ENCODE data around the gene MYLK. TPM values are rescaled to one million over a fixed set of nuclear protein-coding genes. Genes with fewer than 3 reads are reported as not detected.
"Not testable (repeated sequence)": the region's sequence is repeated elsewhere in the genome, so short reads cannot be mapped to it uniquely, and the experiment has no call there.

Gene MYLK
- polyA plus RNA-seq, 1 donor = 296 TPM

DNA sequence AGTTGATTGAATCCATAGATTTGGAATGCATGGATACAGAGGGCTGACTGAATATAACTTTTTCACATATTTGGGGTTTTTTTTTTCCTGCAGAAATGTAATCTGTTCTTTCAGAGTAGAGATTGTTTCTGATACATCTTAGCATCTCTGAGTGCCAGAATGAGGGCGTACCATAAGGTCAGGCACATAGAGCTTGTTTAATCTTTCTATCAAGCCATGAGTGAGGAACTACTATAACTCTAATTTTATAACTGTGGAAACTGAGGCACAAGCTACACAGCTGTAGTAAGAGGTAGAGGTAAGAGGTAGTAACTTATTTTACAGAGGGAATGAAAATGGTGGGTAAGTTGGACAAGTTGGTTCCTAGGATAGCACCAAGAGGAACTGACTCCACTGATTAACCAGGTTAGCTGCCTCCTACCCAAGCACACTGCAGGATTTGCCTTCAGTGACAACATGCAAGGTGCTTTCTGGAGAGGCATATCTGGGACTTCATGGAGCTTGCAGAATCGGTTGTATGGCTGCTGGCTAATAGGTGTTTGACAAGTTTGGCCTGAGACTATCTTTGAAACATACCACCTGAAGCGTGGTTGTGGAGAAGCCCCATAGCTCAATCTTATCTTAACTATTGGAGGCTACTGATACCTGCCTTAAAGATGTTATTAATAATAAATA is 275.7 kb downstream of the MYLK start:
- no CpG with 5 or more reads among the region's 3 CpGs for WGBS (ENCODE audit: insufficient coverage, low lambda C conversion rate)
- no peaks in the 10 kb centered on the region for H3K9me3 ChIP-seq (ENCODE audit: control insufficient read depth, low read depth, low read length)
- no peak overlapping the region for H3K4me3 ChIP-seq (ENCODE audit: low read length)
- H3K4me1 ChIP-seq (ENCODE audit: control insufficient read depth, insufficient read depth, low read length) = peaks cover 14% of the 10 kb centered on the region
- H3K27me3 ChIP-seq (ENCODE audit: control insufficient read depth, insufficient read depth, low read length) = no peaks in the 10 kb centered on the region
- no peak overlapping the region for H3K27ac ChIP-seq (ENCODE audit: low read length)
- peaks cover 3% of the 10 kb centered on the region for H3K36me3 ChIP-seq (ENCODE audit: control insufficient read depth, insufficient read depth, low read length)
- DNase-seq = peak in 1 of 2 donors; percentile 31

DNA sequence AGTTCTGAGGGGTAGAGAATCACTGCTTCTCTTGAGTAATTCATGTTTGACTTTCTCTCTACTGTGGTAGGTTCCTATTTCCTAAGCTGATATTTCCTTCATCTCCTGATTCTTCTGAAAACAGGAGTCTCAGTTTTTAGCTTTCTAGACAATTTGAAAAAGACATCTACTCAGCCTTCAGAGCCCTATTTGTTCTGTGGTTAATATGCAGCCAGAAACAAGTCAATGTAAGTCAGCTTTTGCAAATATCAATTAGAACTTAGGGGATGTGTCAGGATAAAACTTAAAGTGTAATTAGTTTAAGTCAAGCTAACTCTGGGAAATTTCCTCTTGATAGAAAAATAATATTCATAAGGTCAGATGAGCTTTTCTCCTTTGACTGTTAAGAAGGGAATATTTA is 277.6 kb downstream of the MYLK start:
- peak overlapping the region; percentile 58 for H3K27ac ChIP-seq (ENCODE audit: low read length)
- no peaks in the 10 kb centered on the region for H3K9me3 ChIP-seq (ENCODE audit: control insufficient read depth, low read depth, low read length)
- peaks cover 3% of the 10 kb centered on the region for H3K36me3 ChIP-seq (ENCODE audit: control insufficient read depth, insufficient read depth, low read length)
- peaks cover 14% of the 10 kb centered on the region for H3K4me1 ChIP-seq (ENCODE audit: control insufficient read depth, insufficient read depth, low read length)
- DNase-seq = no peak
- H3K4me3 ChIP-seq (ENCODE audit: low read length) = no peak overlapping the region
- no peaks in the 10 kb centered on the region for H3K27me3 ChIP-seq (ENCODE audit: control insufficient read depth, insufficient read depth, low read length)

- Histone ChIP-seq H3K4me1 (ENCODE audit: control insufficient read depth, insufficient read depth, low read length) (peaks cover 14% of the 10 kb centered on the region), H3K27ac (ENCODE audit: low read length) (peak overlapping the region; percentile 58), H3K36me3 (ENCODE audit: control insufficient read depth, insufficient read depth, low read length) (peaks cover 3% of the 10 kb centered on the region), H3K4me3 (ENCODE audit: low read length) (no peak overlapping the region), H3K27me3 (ENCODE audit: control insufficient read depth, insufficient read depth, low read length) (no peaks in the 10 kb centered on the region), H3K9me3 (ENCODE audit: control insufficient read depth, low read depth, low read length) (no peaks in the 10 kb centered on the region)
- WGBS (ENCODE audit: insufficient coverage, low lambda C conversion rate) = 40% methylated on average over 1 of the region's 5 CpGs
- peak; percentile 84 to 92 for DNase-seq
These were observed 278.3 kb downstream of the MYLK start for GRCh38 chr3:123605789-123606234.

GRCh38 chr3:123603153-123603552 is 281.0 kb downstream of the MYLK start:
- H3K4me3 ChIP-seq (ENCODE audit: low read length); H3K27me3 ChIP-seq (ENCODE audit: control insufficient read depth, insufficient read depth, low read length); H3K9me3 ChIP-seq (ENCODE audit: control insufficient read depth, low read depth, low read length); H3K36me3 ChIP-seq (ENCODE audit: control insufficient read depth, insufficient read depth, low read length); DNase-seq; H3K27ac ChIP-seq (ENCODE audit: low read length): not testable (repeated sequence)
- WGBS (ENCODE audit: insufficient coverage, low lambda C conversion rate) = no CpG with 5 or more reads among the region's 2 CpGs
- H3K4me1 ChIP-seq (ENCODE audit: control insufficient read depth, insufficient read depth, low read length) = peaks cover 14% of the 10 kb centered on the region

- H3K36me3 ChIP-seq (ENCODE audit: control insufficient read depth, insufficient read depth, low read length) = no peaks in the 10 kb centered on the region
- WGBS (ENCODE audit: insufficient coverage, low lambda C conversion rate) = no CpG with 5 or more reads among the region's 1 CpG
- H3K9me3 ChIP-seq (ENCODE audit: control insufficient read depth, low read depth, low read length) = peaks cover 2% of the 10 kb centered on the region
- no peaks in the 10 kb centered on the region for H3K27me3 ChIP-seq (ENCODE audit: control insufficient read depth, insufficient read depth, low read length)
- DNase-seq = no peak
- no peak overlapping the region for H3K27ac ChIP-seq (ENCODE audit: low read length)
- peaks cover 14% of the 10 kb centered on the region for H3K4me1 ChIP-seq (ENCODE audit: control insufficient read depth, insufficient read depth, low read length)
- no peak overlapping the region for H3K4me3 ChIP-seq (ENCODE audit: low read length)
These were observed 281.8 kb downstream of the MYLK start for GRCh38 chr3:123602325-123602724.

DNA sequence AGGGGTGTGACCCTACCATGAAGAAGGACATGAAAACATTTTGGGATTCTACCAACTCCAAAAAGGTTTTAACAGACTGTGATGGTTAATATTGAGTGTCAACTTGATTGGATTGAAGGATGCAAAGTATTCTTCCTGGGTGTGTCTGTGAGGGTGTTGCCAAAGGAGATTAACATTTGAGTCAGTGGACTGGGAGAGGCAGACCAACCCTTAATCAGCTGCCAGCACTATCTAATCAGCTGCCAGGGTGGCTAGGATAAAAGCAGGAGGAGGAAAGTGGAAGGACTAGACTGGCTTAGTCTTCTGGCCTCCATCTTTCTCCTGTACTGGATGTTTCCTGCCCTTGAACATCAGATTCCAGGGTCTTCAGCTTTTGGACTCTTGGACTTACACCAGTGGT is 283.3 kb downstream of the MYLK start:
- H3K27me3 ChIP-seq (ENCODE audit: control insufficient read depth, insufficient read depth, low read length); H3K36me3 ChIP-seq (ENCODE audit: control insufficient read depth, insufficient read depth, low read length); H3K4me3 ChIP-seq (ENCODE audit: low read length); H3K27ac ChIP-seq (ENCODE audit: low read length); H3K9me3 ChIP-seq (ENCODE audit: control insufficient read depth, low read depth, low read length); H3K4me1 ChIP-seq (ENCODE audit: control insufficient read depth, insufficient read depth, low read length): not testable (repeated sequence)
- DNase-seq = peak in 1 of 2 donors; percentile 59

- H3K4me3 ChIP-seq (ENCODE audit: low read length) = no peak overlapping the region
- H3K27me3 ChIP-seq (ENCODE audit: control insufficient read depth, insufficient read depth, low read length) = no peaks in the 10 kb centered on the region
- H3K36me3 ChIP-seq (ENCODE audit: control insufficient read depth, insufficient read depth, low read length) = no peaks in the 10 kb centered on the region
- WGBS (ENCODE audit: insufficient coverage, low lambda C conversion rate) = no CpG with 5 or more reads among the region's 4 CpGs
- H3K4me1 ChIP-seq (ENCODE audit: control insufficient read depth, insufficient read depth, low read length) = no peaks in the 10 kb centered on the region
- H3K9me3 ChIP-seq (ENCODE audit: control insufficient read depth, low read depth, low read length) = peaks cover 2% of the 10 kb centered on the region
- no peak for DNase-seq
- H3K27ac ChIP-seq (ENCODE audit: low read length) = no peak overlapping the region
These were observed 286.6 kb downstream of the MYLK start for GRCh38 chr3:123597561-123597960.

DNA sequence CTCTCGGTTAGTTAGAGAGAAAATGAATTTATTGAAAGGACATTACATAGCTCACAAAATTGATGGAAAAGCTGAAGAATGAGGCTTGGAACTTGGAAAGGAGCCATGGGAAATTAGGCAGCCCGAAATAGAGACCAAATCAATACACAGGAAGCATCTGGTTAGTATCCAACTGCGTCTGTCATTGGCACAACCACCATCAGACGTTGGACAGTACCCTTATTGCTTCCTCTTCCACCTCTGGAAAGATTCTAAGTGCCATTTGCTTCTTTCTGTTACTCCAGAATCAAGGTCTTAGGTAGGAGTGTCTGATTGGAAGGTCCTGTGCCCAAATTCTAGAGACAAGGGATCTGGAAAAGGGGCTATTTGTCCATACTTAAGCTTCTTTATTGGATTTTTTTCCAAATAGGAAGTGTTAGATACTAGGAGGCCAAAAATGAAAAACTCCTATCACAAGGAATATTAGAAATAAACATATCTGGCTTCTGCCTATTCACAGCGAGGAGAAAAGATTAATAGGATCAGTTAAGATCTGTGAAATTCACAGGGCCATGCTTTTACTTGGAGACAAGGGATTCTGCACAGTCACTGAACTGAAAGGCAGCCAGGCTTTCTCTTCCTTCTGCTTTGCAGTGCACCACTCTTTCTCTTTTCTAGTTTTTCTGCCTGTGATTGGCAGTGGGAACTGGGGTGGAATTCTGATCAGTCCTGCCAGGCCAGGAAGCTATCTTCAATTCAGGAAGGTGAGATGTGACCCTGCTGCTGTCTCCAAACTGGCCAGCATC is 288.5 kb downstream of the MYLK start:
- H3K27ac ChIP-seq (ENCODE audit: low read length) = no peak overlapping the region
- H3K27me3 ChIP-seq (ENCODE audit: control insufficient read depth, insufficient read depth, low read length) = no peaks in the 10 kb centered on the region
- WGBS (ENCODE audit: insufficient coverage, low lambda C conversion rate) = 100% methylated on average over 1 of the region's 5 CpGs
- H3K36me3 ChIP-seq (ENCODE audit: control insufficient read depth, insufficient read depth, low read length) = no peaks in the 10 kb centered on the region
- DNase-seq = no peak
- no peaks in the 10 kb centered on the region for H3K4me1 ChIP-seq (ENCODE audit: control insufficient read depth, insufficient read depth, low read length)
- no peak overlapping the region for H3K4me3 ChIP-seq (ENCODE audit: low read length)
- H3K9me3 ChIP-seq (ENCODE audit: control insufficient read depth, low read depth, low read length) = peaks cover 8% of the 10 kb centered on the region

DNA sequence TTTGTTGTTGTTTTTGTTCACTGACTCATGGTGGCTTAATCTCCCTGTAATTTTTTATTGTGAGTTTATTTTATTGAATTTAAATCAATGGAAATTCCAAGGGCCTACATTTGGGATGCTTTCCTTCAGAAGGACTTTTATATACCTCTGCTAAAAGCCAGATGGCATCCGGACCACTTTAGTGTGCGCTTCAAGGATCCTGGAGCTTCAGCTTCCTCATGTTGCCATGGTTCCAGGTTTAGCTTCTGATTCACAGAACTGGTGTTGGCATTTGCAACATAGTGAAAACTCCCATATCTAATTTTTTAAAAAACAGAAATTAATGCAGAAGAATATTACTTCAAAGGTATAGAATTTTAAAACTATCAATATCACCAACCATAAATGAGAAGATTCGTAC is 290.8 kb downstream of the MYLK start:
- Histone ChIP-seq H3K27ac (ENCODE audit: low read length) (no peak overlapping the region), H3K36me3 (ENCODE audit: control insufficient read depth, insufficient read depth, low read length) (no peaks in the 10 kb centered on the region), H3K4me3 (ENCODE audit: low read length) (no peak overlapping the region), H3K27me3 (ENCODE audit: control insufficient read depth, insufficient read depth, low read length) (no peaks in the 10 kb centered on the region), H3K9me3 (ENCODE audit: control insufficient read depth, low read depth, low read length) (peaks cover 8% of the 10 kb centered on the region), H3K4me1 (ENCODE audit: control insufficient read depth, insufficient read depth, low read length) (no peaks in the 10 kb centered on the region)
- WGBS (ENCODE audit: insufficient coverage, low lambda C conversion rate) = 100% methylated on average over 1 of the region's 3 CpGs
- DNase-seq = no peak

DNA sequence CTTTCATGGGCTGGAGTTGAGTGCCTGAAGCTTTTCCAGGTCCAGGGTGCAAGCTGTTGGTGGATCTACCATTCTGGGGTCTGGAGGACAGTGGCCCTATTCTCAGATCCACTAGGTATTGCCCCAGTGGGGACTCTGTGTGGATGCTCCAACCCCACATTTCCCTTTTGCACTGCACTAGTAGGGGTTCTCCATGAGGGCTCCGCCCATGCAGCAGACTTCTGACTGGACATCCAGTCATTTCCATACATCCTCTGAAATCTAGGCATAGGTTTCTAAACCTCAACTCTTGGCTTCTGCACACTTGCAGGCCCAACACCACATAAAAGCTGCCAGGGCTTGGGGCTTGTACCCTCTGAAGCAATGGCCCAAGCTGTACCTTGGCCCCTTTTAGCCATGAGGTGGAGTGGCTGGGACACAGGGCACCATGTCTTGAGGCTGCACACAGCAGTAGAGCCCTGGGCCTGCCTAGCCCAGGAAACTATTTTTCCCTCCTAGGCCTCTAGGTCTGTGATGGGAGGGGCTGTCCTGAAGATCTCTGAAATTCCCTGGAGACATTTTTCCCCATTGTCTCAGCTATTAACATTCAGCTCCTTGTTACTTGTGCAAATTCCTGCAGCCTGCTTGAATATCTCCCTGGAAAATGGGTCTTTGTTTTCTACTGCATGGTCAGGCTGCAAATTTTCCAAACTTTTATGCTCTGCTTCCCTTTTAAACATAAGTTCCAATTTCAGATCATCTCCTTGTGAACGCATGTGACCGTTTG is 293.3 kb downstream of the MYLK start:
- Histone ChIP-seq H3K27me3 (ENCODE audit: control insufficient read depth, insufficient read depth, low read length) (no peaks in the 10 kb centered on the region), H3K4me1 (ENCODE audit: control insufficient read depth, insufficient read depth, low read length) (peaks cover 3% of the 10 kb centered on the region), H3K27ac (ENCODE audit: low read length) (no peak overlapping the region), H3K4me3 (ENCODE audit: low read length) (no peak overlapping the region), H3K9me3 (ENCODE audit: control insufficient read depth, low read depth, low read length) (peaks cover 8% of the 10 kb centered on the region), H3K36me3 (ENCODE audit: control insufficient read depth, insufficient read depth, low read length) (no peaks in the 10 kb centered on the region)
- WGBS (ENCODE audit: insufficient coverage, low lambda C conversion rate) = no CpG with 5 or more reads among the region's 3 CpGs
- no peak for DNase-seq
